Heart right ventricle (tissue), 16 donors: Measurements from ENCODE around the gene SLC25A6. TPM values are rescaled to one million over a fixed set of nuclear protein-coding genes. Genes with fewer than 3 reads are reported as not detected.
"Not testable (repeated sequence)": the region's sequence is repeated elsewhere in the genome, so short reads cannot be mapped to it uniquely, and the experiment has no call there.

Experiments
- ATAC-seq, 8 donors: fragments of 200-7000 bp; cut with Tn5 transposase; one replicate each; pipeline ENCODE4 v1.9.1; 2020; ENCODE audit warnings: mild to moderate bottlenecking in 8 of 8, moderate library complexity in 8 of 8, moderate number of reproducible peaks in 1 of 8
- DNase-seq, 2 donors: peaks; one replicate each; pipeline ENCODE4 v3.0.0-alpha.2; 2020
- H3K27ac ChIP-seq, 10 donors: fragments of 200-600 bp; sonication (generic) in 2 of 10; one replicate each; pipeline versions ENCODE4 v1.5.0 to v1.8.0; 2020 to 2022; ENCODE audit warnings: mild to moderate bottlenecking in 3 of 10
- H3K27me3 ChIP-seq, 7 donors: fragments of 200-600 bp; one replicate each; pipeline ENCODE4 v1.8.0; 2021 to 2022; ENCODE audit warnings: mild to moderate bottlenecking in 2 of 7
- H3K36me3 ChIP-seq, 9 donors: fragments of 200-600 bp; sonication (generic) in 1 of 9; one replicate each; pipeline versions ENCODE4 v1.5.0 to v1.8.0; 2020 to 2022; ENCODE audit warnings: mild to moderate bottlenecking in 2 of 9
- H3K4me1 ChIP-seq, 9 donors: fragments of 200-600 bp; sonication (generic) in 1 of 9; one replicate each; pipeline versions ENCODE4 v1.5.0 to v1.8.0; 2020 to 2022; ENCODE audit warnings: mild to moderate bottlenecking in 4 of 9
- H3K4me3 ChIP-seq, 10 donors: fragments of 200-600 bp; sonication (generic) in 2 of 10; one replicate each; pipeline versions ENCODE4 v1.5.0 to v1.8.0; 2020 to 2022; ENCODE audit warnings: mild to moderate bottlenecking in 7 of 10, moderate library complexity in 2 of 10
- H3K9me3 ChIP-seq, 11 donors: fragments of 200-600 bp in 10 of 11; sonication (generic) in 2 of 11; one replicate each; pipeline versions ENCODE4 v1.5.0 to v1.8.0; 2013 to 2022; ENCODE audit warnings: mild to moderate bottlenecking in 2 of 11, control low read depth in 1 of 11, moderate library complexity in 1 of 11
- CTCF ChIP-seq, 9 donors: fragments of 200-600 bp; sonication (generic) in 2 of 9; IDR thresholded peaks; one replicate each; pipeline versions ENCODE4 v1.5.0 to v1.8.0; 2021 to 2022; ENCODE audit warnings: antibody characterized with exemption in 9 of 9, mild to moderate bottlenecking in 5 of 9, moderate library complexity in 1 of 9
- WGBS, 2 donors: extraction: QIAGEN DNeasy Blood & Tissue Kit; methylation state at CpG; one replicate each; pipeline ENCODE4 v1.1.7; 2013; ENCODE audit warnings: inconsistent platforms in 1 of 2; 5-methylcytosine and 5-hydroxymethylcytosine counted together
- intact Hi-C, 10 donors: fragments of 100-400 bp; cut with DNase I; formaldehyde crosslinking; loops; one replicate each; pipeline versions ENCODE4 v1.11.1 to v1.14.2; 2022
- polyA plus RNA-seq, 2 donors: library from polyadenylated mRNA; stranded (reverse); fragments of 200-250 nt; gene quantifications; one replicate each; pipeline ENCODE4 v1.2.3, GENCODE V29; 2013
- total RNA-seq, 10 donors: library from RNA; stranded (reverse); fragmentation: NEBNext Ultra II Directional in 3 of 10; extraction: Animal tissue kit (Norgen Biotek cat#: 25700) in 3 of 10; gene quantifications; one replicate each; pipeline versions ENCODE4 v1.2.1 to v1.2.4, GENCODE V29; 2021 to 2023
- donor health status: Arrhythmogenic right ventricular cardiomyopathy.
- donor health status: ischemic (EF 13 %, LVEDD 7.1; RV severe dilation, severe dysfunction).
- donor health status: healthy with polysubstance abuse.
- donor health status: DM: no; HTN: yes; CAD: no.
- donor health status: DM: no; HTN: no; CAD: no.
- donor health status: ischemic (EF 25% LVEDD 6.9; RV normal size, moderate dysfunction).
- donor health status: ischemic (EF 25% LVEDD 5.7; RV mildly dilated, moderate dysfunction).
- donor health status: healthy.
- donor health status: DM: yes; HTN: yes; CAD: no.
- donor health status: Ischemic cardiomyopathy.
- donor health status: ischemic (EF 35%, LVEDD 5.7; RV mildly dilated, moderate dysfunction).
- donor health status: nonischemic (EF 11% LVEDD 7.7; RV severe dilation, severe dysfunction).
- donor health status: DM: yes; HTN: yes; CAD: no.
- donor health status: PGD.
- donor health status: ischemic (EF 29% LVEDD 5.4; RV normal size, mild dysfunction).
- donor health status: nonischemic (EF 23%, LVEDD 6.1; RV moderate dilation, normal function).

SLC25A6 gene
- total and polyA plus RNA-seq, 12 donors, result 74.8 to 272 (median 141) TPM

GRCh38 chrX:1380672-1381233 lies 11.2 kb downstream of the SLC25A6 start:
- intact Hi-C loops, result no loop called here
- no peak for DNase-seq
- H3K27me3 ChIP-seq, result no peaks in the 10 kb centered on the region
- peak in 3 of 8 donors; percentile 2 to 10 (median 8) for ATAC-seq
- H3K9me3 ChIP-seq, result no peaks in the 10 kb centered on the region
- WGBS, 2 donors, result 60 to 62% methylated on average over 20 of the region's 20 CpGs
- peaks cover 0 to 73% (median 15%) of the 10 kb centered on the region in 9 donors for H3K36me3 ChIP-seq
- H3K4me3 ChIP-seq, result no peak overlapping the region
- no peak for TF ChIP-seq CTCF (IDR thresholded peaks at IDR 0.05)
- H3K4me1 ChIP-seq, result peaks cover 0 to 7% (median 0%) of the 10 kb centered on the region in 9 donors
- no peak overlapping the region for H3K27ac ChIP-seq

GRCh38 chrX:1378306-1378759 lies 13.6 kb downstream of the SLC25A6 start:
- 90 to 91% methylated on average over 24 of the region's 24 CpGs for WGBS, 2 donors

GRCh38 chrX:1368385-1368698 lies 23.6 kb downstream of the SLC25A6 start:
- no peak overlapping the region for H3K27ac ChIP-seq
- TF ChIP-seq CTCF (IDR thresholded peaks at IDR 0.05), result no peak
- no peak for DNase-seq
- peaks cover 0 to 24% (median 0%) of the 10 kb centered on the region in 9 donors for H3K36me3 ChIP-seq
- H3K9me3 ChIP-seq, result no peaks in the 10 kb centered on the region
- no peak overlapping the region for H3K4me3 ChIP-seq
- no peaks in the 10 kb centered on the region for H3K4me1 ChIP-seq
- ATAC-seq, result no peak
- 87 to 92% methylated on average over 4 of the region's 4 CpGs for WGBS, 2 donors
- H3K27me3 ChIP-seq, result no peaks in the 10 kb centered on the region
- intact Hi-C loops, result no loop called here

More at GRCh38 chrX:1378306-1378759, 13.6 kb downstream of the SLC25A6 start:
- H3K27ac ChIP-seq, result no peak overlapping the region
- no peak overlapping the region for H3K4me3 ChIP-seq
- H3K9me3 ChIP-seq, result no peaks in the 10 kb centered on the region
- no peak for DNase-seq
- peaks cover 0 to 6% (median 0%) of the 10 kb centered on the region in 9 donors for H3K4me1 ChIP-seq
- H3K36me3 ChIP-seq, result peaks cover 0 to 49% (median under 1%) of the 10 kb centered on the region in 9 donors
- H3K27me3 ChIP-seq, result no peaks in the 10 kb centered on the region
- intact Hi-C loops, result no loop called here
- ATAC-seq, result peak in 2 of 8 donors; percentile 18 to 32
- no peak for TF ChIP-seq CTCF (IDR thresholded peaks at IDR 0.05)

- peaks cover 0 to 43% (median 0%) of the 10 kb centered on the region in 9 donors for H3K36me3 ChIP-seq
- intact Hi-C loops, H3K4me3 ChIP-seq, H3K9me3 ChIP-seq, DNase-seq, H3K4me1 ChIP-seq, H3K27me3 ChIP-seq, H3K27ac ChIP-seq, ATAC-seq: not testable (repeated sequence)
- 94% methylated on average over 57 of the region's 63 CpGs; no CpG with 5 or more reads in 1 of the 2 donors for WGBS, 2 donors
Observed at GRCh38 chrX:1366363-1366762, 25.6 kb downstream of the SLC25A6 start.

DNA sequence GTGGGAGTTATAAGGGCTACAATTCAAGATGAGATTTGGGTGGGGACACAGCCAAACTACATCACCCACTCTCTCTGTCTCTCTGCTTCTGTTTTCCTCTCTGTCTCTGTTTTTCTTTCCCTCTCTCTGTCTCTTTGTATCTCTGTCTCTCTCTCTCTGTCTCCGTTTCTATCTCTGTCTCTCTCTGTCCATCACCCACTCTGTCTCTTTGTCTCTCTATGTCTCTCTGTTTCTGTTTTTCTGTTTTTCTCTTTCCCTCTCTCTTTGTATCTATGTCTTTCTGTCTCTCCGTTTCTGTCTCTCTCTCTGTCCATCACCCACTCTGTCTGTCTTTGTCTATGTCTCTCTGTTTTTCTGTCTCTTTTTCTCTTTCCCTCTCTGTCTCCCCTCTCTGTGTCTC lies 30.0 kb downstream of the SLC25A6 start:
- Histone ChIP-seq H3K36me3 (peaks cover 0 to 75% (median 13%) of the 10 kb centered on the region in 9 donors), H3K27me3 (no peaks in the 10 kb centered on the region), H3K4me3 (no peak overlapping the region), H3K27ac (no peak overlapping the region), H3K9me3 (peaks cover 0 to 11% (median 9%) of the 10 kb centered on the region in 11 donors), H3K4me1 (no peaks in the 10 kb centered on the region)
- intact Hi-C loops, result no loop called here
- no peak for TF ChIP-seq CTCF (IDR thresholded peaks at IDR 0.05)
- WGBS, 2 donors, result 95 to 96% methylated on average over 2 of the region's 2 CpGs
- ATAC-seq, result no peak
- no peak for DNase-seq
